Activated effector memory CD4-positive, alpha-beta T cell treated with anti-CD3 and anti-CD28 coated beads, Interleukin-2, amount 50 U/mL, for 16 hours (primary cell): Measurements from ENCODE around the gene KCTD21.
"Not testable (repeated sequence)": the region's sequence is repeated elsewhere in the genome, so short reads cannot be mapped to it uniquely, and the experiment has no call there.

ENCODE experiments used
- DNase-seq: peaks from one replicate; pipeline ENCODE4 v3.0.0-alpha.2; 2020

Gene KCTD21

DNA sequence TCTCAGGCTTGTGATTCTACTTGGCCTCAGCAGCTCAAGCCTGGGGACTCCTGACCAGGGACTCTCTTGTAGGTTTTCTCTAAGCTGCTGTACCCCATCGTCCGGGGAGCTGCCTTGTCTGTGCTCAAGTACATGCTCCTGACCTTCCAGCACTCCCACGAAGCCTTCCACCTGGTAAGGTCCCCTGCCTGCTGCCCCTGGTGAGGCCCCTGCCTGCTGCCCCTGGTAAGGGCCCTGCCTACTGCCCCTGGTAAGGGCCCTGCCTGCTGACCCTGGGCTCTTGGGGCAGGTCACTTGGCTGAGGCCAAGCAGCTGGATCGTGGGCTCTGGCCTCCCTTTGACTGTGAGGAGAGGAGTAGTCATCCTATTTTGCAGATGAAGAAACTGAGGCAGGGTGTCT lies 11.6 kb upstream of the KCTD21 start:
- DNase-seq: no peak

DNA sequence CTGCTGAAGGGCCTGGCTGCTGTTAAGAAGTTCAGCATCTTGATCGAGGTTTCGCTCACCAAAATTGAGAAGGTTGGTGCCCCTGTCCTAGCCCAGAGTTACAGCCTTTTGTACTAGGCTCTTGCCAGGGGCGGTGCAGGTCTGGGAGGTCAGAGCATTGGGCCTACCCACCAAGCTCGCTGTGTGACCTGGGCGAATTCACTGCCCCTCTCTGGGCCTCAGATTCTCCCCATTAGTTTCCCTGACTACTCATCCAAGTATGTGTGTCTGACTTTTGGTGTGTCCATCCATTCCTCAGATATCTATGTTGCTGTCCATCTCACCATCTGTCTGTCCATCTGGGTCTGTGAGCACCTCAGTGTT lies 11.2 kb upstream of the KCTD21 start:
- DNase-seq: no peak

DNA sequence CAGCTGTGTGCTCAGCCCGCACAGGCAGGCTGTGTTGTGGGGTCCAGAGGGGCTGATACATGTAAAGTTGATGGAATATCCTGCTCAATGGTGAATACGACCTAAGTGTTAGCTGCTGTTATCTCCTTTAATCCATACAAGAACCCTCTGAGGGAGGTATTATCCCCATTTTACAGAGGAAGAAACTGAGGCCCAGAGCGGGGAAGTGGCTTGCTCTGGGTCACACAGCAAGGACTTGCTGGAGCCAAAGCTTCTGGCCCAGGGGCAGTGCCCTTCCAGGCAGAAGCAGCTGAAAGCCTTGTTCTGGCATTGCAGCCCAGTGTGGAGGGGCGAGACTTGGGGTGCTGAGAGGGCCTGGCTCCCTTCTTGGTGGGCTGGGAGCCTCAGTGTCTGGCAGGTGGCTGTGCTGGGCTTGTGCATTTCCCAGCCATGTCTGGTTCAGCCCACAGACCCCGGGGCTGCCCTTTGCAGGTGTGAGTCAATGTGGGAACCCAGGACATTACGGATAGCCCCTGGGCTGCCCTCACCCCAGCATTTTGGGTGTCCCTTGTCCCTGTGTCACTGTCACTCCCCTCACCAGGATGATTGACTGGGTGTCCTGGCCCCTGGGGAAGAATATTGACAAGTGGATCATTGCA lies 10.7 kb upstream of the KCTD21 start:
- no peak for DNase-seq

DNA sequence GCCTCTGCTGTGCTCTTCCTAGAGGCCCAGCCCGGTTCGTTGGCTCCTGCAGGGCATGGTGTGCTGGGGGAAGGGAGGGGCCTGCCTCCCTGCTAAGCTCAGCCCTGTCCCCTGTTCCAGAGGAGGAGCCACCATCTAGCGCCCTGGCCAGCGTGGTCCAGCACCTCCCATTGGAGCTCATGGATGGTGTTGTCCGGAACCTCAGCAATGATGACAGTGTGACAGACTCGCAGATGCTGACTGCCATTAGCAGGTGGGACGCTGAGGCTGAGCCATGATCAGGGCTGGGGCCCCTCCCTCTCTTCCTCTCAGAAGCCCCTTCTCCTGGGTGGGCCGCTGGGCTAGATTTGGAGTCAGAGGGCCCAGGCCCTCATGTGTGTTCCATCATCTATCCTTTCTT lies 9.4 kb upstream of the KCTD21 start:
- DNase-seq: peak; percentile 53

DNA sequence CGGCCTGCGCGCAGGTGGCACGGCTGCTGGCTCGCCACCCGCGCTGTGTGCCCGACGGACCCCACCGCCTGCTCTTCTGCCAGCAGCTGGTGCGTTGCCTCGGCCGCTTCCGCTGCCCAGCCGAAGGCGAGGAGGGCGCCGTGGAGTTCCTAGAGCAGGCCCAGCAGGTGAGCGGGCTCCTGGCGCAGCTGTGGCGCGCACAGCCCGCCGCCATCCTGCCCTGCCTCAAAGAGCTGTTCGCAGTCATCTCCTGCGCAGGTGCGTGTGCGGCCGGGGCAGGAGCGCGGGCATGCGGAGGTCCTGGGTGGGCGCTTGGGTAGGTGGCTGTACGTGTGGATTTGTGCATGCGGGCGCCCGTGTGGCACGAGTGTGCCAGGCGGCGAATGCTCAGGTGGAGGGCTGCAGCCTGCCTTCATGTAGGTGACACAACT lies 8.2 kb upstream of the KCTD21 start:
- DNase-seq: peak; percentile 39

DNA sequence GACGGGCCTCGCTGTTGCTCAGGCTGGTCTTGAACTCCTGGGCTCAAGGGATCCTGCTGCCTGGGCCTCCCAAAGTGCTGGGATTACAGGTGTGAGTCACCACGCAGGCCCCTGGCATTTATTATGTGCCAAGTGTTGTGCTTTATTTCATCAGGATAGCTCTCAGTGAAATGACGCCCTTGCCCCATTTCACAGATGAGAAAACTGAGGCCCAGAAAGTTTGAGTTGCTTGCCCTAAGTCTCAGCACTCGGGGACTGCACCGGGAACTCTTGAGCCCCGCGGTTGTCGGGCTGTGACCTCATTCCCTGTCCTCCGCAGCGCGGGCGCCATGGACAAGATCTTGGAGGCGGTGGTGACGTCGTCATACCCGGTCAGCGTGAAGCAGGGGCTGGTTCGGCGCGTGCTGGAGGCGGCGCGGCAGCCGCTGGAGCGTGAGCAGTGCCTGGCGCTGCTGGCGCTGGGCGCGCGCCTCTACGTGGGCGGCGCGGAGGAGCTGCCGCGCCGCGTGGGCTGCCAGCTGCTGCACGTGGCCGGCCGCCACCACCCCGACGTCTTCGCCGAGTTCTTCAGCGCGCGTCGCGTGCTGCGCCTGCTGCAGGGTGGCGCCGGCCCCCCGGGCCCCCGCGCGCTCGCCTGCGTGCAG lies 7.6 kb upstream of the KCTD21 start:
- peak; percentile 39 for DNase-seq

DNA sequence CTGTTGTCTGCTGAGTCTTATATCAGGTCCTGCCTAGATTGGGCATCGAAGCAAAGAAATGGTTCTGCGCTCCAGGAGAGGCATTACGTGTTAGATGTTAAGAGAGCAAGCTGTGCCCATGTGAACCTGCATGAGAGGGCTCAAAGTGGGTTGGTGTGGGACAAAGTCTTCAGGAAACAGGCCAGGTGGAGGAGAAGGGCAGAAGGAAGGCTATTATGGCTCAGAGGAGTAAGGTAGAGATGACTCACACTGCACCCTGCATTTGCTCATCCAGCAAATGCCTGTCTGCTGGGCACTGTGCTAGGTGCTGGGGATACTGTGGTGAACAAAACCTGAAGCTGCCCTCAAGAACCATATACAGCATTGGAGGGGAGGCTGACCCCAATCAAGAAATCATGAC lies 6.1 kb upstream of the KCTD21 start:
- peak; percentile 31 for DNase-seq

DNA sequence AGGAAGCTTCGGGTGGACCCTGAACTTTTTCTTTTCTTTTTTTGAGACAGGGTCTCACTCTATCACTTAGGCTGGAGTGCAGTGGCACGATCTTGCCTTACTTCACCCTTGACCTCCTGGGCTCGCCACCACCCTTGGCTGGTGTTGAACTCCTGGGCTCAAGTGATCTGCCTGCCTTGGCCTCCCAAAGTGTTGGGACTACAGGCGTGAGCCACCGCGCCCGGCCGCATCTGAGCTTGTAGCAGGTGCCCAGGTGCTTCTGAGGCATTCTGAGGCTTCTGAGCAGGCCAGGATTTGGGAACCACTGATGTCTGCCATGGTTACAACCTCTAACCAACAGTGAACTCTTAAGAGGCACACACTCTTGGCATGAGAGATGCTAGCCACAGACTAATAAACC lies 5.4 kb upstream of the KCTD21 start:
- DNase-seq: peak; percentile 55

DNA sequence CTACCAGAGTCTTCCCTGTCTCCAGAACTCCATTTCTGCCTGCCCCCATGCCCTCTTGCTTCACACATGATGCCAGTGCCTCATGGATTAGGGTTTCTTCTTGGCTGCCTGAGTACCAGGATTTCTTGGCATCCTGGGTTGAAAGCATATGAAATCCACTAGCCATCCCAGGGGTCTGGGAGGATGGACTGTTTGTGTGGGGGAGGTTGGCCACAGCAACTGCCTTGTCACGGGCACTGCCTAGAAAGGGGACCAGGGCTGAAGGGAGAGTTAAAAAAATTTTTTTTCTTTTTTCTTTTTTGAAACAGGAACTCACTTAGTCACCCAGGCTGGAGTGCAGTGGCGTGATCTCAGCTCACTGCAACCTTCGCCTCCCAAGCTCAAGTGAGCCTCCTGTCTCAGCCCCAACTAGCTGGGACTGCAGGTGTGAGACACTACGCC lies 4.5 kb upstream of the KCTD21 start:
- DNase-seq: peak; percentile 49

DNA sequence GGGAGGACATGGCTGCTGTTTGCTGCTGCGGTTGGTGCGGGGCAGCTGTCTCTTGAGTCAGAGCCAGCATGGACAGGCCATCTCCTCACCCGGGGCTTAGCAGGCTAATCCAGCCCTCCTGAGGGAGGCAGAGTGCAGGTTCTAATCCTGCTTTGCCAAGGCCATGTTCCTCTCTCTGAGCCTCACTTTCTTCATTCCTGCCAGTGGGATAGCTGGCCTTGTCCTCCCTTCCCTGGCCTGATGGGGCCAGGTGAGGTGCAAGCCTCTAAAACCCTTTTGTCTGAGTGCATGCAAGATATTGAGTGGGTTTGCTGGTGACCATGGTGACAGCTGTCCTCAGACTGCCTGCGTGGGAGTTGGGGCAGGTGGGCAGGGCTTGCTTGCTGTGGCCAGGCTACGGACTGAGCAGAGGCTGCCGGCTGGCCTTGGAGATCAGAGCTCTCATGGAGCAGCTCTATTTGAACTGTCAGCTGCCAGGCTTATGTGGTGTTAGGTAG lies 3.8 kb upstream of the KCTD21 start:
- DNase-seq: peak; percentile 60

DNA sequence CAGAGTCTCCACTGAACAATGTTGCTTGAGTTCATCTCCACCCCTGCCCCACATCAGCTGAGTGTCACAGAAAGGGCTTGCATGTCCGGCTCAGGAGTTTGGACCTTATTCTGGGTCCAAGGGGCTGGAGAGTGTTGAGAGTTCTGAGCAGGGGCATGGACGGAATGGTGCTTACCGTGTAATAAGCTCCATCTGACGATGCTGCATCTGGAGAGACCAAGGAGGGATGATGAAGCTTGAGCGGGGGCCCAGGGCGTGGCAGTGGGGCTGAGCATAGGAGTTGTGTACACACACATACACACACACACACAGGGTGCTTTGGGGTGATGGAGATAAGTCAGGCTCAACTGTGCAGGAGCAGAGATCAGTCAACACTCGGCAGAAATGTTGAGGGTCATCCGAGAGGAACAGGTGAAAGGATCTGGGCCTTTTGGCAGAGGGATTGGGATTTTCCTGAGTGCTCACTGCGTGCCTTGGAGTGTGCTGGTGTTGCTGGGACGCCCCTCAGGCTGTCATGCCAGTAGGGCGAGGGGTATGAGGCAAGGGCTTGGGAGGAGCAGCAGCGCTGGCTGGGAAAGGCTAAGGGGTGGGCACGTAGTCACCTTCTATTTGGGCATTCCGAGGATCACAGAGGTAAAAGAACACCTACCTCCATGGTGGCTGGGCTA lies 2.6 kb upstream of the KCTD21 start:
- DNase-seq: peak; percentile 52

DNA sequence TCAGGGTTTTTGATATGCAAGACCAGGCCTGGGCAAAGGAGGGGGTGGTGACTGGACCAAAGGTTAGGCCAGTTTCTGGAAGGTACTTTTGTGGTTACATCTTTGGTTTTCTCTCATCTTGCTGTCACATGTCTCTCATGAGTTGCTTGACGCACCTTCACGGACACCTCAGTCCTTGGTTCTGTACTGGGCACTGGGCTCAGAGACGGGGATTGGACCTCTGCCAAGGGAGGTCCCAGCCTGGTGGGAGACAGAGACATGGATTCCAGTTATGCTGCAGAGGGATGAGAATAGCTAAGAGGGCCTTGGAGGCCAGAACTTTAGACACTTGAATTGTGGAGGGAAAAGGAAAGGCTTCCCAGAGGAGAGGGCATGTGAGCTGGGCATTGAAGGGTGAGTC lies 1.9 kb upstream of the KCTD21 start:
- DNase-seq: peak; percentile 25

DNA sequence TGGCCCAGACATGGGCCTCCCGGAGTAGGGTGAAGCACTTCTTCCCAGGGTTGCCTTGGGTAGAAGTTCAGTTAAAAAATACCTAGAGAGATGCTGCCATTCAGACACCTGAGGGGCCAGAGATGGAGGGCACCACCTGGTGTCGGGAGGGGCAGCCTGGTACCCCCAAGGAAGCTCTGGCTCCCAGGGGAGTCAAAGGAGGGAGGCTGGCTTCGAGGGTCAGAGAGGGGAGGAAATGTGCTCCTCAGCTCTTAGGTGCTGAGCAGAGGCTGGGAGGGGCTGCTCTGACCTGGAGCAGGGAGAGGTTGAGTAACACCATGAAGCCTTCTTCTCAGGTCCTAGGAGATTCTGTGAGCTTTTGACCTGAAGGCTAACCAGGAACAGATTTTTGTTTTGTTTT lies 1.4 kb upstream of the KCTD21 start:
- DNase-seq: peak; percentile 64

DNA sequence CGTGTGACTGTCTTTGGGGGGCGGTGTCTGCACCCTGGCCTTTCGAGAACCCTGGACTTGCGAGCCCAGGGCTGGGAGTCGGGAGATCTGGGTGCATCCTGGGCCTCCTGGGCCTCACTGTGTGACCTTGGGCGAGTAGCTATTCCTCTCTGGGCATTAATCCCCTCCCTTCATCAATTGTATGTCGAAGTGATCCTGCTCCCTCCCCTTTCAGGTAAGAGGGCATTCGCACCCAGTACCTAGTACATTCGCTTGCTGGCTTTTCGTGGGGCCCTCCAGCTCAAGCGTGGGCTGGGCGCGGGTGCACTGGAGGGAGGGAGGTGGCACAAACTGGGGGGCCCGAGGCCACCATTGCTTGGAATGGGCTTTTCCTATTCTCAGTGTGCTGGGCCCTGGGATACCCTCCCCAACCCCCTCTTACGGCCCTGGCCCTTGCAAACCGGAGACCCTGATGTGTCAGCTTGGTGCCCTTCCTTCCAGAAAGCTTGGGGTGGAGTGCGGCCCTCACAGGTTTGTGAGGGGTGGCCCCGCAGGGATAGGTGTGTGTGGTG lies 823 bp upstream of the KCTD21 start:
- peak; percentile 64 for DNase-seq

DNA sequence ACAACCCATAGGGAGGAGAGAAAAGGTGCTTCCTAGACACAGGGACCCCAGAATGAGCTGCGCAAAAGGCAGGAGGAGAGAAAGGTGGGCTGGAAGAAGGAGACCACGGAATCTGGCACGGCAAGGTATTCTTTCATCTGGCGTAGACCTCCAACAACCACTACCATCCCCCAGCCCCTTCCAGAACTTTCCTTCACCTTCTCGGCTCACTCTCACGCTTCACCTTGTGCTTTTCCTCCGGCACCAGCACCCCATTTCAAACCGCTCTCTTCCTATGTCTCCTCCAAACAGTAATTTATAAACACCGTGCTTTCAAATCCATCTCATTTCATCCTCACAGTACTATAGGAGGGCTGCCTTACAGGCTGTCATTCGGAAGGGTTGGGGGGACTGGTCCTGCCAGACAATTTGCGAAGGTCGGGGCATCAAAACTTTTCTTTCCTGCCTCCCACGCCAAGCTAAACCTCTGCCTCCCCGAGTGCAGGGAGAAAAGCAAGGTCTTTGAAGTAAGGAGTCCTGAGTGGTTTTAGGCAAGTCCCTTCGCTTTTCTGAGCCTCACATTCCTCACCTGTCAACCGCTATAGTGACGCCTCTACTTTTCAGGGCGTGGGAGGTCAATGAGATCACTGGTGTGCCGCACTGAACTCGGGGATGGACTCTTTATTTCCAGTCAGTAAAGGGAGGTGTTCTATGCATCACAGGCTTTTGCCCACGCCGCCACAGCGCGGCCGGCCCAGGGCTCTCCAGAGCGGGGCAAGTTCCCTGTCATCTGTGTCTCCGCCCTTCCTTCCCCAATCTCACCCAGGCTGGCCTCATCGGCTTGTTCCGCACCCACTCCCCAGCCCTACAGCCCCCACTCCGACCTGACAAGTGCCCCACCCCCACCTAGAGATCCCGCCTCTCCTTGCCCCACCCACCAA lies 800 bp downstream of the KCTD21 start:
- DNase-seq: peak; percentile 90

DNA sequence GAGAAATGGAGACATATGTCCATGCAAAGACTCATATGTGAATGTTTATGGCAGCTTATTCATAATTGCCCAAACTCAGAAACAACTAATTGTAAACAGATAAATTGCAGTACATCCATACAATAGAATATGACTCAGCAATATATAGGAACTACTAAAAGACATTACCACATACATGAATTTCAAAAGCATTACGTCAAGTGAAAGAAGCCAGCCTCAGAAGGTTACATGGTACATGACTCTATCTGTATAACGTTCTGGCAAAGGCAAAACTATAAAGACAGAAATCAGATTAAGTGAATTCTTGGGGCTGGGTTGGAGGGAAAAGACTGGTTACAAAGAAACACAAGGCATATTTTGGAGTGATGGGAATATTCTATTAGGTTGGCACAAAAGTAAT lies 7.2 kb downstream of the KCTD21 start:
- no peak for DNase-seq

DNA sequence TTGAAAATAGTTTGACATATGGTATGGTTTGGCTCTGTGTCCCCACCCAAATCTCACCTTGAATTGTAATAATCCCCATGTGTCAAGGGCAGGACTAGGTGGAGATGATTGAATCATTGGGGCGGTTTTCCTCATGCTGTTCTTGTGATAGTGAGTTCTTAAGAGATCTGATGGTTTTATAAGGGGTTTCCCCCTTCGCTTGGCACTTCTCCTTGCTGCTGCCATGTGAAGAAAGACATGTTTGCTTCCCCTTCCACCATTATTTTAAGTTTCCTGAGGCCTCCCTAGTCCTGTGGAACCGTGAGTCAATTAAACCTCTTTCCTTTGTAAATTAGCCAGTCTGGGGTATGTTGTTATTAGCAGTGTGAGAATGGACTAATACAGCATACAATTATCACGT lies 7.7 kb downstream of the KCTD21 start:
- DNase-seq: no peak

DNA sequence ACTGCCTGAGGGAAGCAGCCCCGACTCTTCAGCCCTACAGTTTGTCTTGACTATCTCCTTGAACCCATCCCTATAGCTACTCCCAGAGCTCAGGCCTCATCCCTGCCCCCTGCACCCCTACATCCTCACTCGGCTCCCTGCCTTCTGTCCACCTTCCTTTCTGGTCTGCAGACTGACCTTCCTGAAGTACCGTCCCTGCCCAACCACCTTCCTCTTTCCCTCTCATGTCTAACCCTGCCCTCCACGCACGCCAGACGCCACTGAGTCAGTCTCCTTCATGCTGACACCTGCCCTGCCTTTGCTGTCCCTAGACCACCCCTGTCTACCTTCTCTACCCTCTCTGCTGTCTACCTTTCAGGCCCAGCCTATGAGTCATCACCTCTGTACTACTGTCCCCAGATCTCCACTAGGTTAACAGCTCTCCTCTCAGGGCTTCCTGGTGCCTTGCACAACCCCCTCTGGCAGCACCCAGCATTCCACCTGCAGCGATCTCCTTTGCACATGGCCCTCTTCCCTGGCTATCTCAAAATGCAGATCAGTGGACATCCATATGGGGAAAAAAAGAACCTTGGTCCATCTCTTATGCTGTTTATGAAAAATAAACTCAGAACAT lies 8.9 kb downstream of the KCTD21 start:
- DNase-seq: no peak

DNA sequence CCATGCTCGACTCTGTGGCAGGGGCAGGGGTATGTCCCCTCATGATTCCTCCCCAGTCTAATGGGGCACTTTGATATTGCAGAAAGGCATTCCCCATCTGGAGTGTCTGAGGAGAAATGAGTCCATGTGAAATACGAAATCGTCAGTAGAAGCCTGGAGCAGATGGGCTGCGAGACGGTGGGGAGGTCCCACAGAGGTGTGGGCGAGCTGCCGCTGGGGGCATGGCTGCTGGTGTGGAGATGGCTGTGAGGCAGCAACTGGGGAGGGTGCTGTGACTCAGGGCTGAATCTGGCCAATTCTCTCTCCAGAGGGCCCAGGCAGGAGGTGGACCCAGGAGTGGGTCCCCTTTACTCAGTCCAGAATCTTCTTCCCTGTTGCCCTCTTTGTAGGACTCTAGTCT lies 11.2 kb downstream of the KCTD21 start:
- DNase-seq: peak; percentile 50

DNA sequence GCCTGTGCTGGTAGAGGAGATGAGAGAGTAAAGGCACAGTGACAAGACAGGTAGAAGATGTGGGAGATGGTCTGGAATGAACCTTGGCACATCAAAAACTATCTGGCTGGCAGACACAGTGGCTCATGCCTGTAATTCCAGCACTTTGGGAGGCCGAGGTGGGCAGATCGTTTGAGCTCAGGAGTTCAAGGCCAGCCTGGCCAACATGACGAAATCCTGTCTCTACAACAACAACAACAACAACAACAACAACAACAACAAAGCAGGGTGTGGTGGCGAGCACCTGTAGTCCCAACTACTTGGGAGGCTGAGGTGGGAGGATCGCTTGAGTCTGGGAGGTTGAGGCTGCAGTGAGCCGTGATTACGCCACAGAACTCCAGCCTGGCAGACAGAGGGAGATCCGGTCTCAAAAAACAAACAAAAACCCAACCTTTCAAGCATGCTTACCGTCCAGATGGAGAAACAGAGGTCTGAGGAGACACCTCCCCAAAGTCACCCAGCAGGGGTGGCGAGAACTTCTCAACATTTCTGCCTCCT lies 11.8 kb downstream of the KCTD21 start:
- DNase-seq: peak; percentile 28

DNA sequence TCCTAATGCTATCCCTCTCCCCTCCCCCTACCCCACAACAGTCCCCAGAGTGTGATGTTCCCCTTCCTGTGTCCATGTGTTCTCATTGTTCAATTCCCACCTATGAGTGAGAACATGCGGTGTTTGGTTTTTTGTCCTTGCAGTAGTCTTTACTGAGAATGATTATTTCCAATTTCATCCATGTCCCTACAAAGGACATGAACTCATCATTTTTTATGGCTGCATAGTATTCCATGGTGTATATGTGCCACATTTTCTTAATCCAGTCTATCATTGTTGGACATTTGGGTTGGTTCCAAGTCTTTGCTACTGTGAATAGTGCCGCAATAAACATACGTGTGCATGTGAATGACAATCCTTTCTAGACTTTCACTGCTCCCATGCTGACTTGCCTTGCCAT lies 12.6 kb downstream of the KCTD21 start:
- DNase-seq: not testable (repeated sequence)

DNA sequence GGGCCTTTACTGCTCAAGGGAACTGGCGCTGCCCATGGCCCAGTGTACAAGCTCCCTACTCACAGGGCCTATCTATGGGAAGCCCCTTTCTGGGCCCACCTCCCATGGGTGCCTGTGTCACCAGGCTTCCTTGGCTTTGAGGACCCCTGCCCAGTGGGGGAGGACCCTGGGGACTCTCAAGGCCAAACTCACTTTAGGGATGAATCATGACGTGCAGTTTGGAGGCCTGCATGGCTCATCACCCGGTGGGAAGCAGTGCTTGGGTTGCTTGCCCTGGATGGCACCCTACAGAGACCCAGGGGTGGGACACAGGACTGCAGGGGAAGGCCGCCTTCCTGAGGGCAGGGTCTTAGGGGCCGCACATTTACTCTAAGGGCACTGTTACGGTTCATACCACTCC lies 16.5 kb downstream of the KCTD21 start:
- no peak for DNase-seq
